ENCODE results near the gene ALK.

- no peak for TF ChIP-seq POLR2A (IDR thresholded peaks at IDR 0.05)
- no peak for TF ChIP-seq CTCF (IDR thresholded peaks at IDR 0.05)
These were observed 44.9 kb upstream of the ALK start for GRCh38 chr2:29966266-29966665.
